HG03108 (cell line): Measurements from ENCODE around the gene DBX1.
"Not testable (repeated sequence)": the region's sequence is repeated elsewhere in the genome, so short reads cannot be mapped to it uniquely, and the experiment has no call there.

Source experiments
- ATAC-seq: cut with Tn5 transposase; IDR thresholded peaks from one replicate; pipeline ENCODE4 v1.9.1; 2021; ENCODE audit warnings: moderate library complexity; ENCODE audit not compliant: unreplicated experiment

The DBX1 gene, protein sequence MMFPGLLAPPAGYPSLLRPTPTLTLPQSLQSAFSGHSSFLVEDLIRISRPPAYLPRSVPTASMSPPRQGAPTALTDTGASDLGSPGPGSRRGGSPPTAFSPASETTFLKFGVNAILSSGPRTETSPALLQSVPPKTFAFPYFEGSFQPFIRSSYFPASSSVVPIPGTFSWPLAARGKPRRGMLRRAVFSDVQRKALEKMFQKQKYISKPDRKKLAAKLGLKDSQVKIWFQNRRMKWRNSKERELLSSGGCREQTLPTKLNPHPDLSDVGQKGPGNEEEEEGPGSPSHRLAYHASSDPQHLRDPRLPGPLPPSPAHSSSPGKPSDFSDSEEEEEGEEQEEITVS

DNA sequence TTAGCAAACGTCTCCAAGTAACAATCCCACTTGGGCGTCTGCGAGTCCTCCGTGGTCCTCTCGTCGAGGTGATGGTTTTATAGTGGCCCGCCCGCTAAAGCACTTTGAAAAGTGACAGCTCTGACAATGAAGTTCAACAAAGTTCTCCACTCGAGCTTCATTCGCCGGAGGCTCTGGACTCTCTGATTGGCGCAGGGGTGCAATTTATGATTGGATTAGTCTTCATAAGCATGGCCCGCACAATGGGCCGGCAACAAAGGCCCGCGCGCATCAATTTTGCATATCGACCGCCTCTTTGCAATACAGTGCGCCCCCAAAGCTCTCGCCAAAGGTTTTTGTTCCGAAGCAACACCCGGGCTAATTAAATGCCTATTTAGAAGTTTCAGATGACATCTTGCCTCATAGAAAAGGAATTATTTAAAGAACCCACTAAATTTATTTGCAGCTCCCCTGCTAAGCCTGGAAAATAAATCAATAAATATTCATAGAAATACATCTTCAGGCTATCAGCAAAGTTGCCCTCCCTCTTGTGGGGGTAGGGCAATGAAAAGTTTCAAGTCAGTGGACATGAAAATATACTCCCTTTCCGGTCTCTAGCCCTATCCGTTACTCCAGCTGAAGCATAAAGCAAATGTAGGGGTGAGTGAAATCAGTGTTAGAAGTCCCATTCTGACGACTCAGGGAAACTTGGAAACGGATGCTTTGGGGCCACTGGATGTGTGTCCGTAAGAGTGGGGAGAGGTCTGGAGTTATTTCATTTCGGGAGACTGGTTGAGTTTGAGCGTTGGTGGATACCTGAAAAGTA is at the start of gene DBX1:
Gene DBX1, minus strand, starts transcription at position 51 of the 805 bp plus-strand sequence. CDS start 151 bp downstream, outside the sequence.
- no peak for ATAC-seq

DNA sequence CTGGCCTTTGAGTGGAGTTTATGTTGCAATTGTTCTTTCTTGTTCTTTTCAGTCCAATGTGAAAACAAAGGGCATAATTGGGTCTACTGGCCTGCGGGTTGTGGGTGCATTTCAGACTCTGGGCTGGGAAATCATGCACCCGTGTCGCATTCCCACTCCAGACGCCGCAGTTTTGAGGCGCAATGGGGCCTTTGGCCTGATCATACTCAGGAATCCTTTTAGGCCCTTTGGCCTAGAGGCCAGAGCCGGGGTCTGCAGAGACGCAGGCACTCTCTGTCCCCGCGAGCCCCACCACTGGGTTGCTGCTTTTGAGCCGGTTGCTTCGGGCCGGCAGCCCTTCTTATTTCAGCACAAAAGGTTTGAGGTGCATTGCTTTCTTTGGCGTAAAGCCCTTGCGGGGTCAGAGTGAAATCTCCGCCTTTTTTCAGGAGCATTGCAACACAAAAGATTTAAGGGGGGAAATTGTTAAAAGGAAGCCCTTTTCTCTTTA is 48.4 kb upstream of the DBX1 start:
- ATAC-seq, result no peak

DNA sequence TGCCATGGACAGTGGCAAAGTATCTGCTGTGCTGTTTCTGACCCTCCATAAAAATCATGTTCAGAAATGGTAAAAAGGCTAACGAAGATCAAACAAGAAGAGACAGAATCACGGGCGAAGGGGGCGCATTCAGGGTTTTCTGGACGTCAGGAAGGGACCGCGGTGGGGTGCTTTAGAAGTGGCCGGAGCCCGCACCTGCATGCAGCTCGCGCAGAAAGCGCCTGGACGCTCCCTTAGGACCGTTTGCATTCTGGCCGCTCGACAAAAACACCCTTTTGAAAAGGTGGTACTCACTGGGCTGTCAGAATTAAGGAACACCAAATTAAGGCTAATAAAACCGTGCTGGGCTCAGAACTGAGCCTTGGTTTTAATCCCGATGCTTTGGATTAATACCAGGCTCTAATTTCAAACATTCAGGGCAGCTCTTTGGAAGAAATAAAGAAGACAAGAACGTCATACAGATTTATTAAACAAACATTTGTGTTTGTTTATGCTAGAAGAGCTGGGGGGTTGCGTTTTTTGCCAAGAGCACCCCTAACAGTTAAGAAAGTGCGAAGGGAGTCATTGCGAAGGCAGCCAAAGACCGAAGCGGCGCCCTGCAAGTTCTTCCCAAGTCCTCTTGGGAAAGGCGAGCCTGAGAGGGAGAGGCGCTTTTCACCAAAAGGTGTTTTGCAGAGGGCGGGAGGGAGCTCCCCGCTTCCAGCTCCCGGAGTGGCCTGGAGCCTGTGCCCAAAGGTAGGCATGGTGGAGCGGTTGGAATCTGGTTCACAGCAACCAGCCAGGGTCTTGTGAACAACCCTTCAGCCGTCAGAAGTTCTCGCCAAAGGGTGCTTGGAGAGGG is 47.7 kb upstream of the DBX1 start:
- no peak for ATAC-seq

DNA sequence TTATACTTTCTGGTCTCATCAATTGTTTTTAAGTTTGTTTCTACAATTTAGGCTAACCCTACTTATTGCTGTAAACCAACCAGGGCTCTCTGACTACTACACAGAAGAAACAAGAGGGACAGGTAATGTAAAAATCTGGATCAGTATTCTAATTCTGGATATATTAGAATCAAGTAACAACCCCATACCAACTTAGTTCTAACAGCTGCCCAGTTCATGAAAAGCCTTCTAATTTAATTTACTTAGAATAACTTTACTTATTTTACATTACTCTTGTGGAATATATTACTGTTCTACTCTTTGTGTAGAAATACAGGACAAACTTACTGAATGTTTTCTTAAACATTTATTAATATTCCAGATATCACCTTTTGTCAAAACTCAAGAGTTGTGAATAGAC is 45.5 kb upstream of the DBX1 start:
- ATAC-seq, result no peak

DNA sequence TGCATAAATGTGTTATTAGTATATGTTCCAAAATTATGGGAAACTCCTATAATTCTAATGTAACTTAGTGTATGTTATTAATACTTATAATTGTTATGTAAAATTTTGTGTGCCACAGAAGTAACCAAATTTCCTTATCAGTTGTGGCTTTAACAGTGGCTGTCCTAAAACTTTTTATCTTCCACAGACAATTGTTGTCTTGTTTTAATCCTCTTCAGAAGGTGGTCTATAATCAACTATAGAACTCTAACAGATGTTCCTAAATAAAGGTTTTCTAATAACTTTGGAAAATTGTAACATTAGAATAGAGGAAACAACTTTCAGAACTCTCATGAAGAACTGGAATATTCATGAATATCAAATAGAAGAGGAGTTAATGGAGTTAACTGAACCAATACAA is 44.4 kb upstream of the DBX1 start:
- ATAC-seq, result no peak

DNA sequence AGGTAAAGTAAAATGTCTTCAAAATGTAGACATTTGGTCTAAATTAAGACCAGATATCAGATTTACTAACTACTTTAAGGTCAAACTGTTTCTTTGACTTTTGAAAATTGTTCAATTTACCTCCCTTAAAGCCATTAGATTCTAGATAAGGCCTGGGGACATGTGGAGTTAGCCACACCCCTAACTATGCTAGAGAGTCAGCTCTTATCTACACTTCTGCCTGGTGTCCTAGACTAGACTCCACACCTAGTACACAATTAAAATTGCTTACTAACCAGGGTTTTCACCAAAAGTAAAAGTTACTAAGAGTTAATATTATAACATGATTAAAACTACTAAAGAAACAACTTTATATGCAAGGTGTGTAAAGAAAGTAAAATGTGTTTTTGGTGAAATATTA is 43.6 kb upstream of the DBX1 start:
- no peak for ATAC-seq

DNA sequence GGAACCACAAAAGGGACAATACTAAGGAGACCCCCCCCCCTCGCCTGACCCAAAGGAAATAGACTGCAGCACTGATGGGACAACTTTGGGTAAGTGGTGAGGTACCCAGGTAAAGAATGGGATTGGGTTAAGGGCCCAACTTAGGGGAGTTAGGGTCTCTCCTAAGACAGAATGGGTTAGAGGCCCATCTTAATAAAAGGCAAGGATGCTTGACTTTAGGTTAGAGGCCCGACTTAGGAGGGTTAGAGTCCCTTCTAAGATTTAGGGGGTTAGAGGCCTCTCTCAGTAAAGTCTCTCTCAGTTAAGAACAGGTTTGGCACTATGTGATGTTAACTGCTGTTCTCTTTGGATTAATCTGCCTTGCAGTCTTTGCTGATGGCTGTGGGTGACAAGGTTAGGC is 41.0 kb upstream of the DBX1 start:
- ATAC-seq, result no peak

DNA sequence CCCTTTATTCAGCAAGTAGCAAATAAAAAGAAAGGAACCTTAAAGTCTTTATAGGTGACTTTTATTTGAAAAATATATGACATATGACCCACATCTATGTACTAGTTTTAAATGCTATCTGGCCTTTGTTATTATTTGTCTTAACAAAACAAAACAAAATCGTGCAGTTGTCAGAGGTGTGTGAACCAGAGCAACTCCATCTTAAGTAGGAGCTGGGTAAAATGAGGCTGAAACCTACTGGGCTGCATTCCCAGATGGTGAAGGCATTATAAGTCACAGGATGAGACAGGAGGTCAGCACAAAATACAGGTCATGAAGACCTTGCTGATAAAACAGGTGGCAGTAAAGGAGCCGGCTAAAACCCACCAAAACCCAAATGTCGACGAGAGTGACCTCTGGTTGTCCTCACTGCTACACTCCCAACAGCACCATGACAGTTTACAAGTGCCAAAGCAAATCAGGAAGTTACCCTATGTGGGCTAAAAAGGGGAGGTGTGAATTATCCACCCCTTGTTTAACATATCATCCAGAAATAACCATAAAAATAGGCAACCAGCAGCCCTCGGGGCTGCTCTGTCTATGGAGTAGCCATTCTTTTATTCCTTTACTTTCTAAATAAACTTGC is 40.2 kb upstream of the DBX1 start:
- ATAC-seq, result not testable (repeated sequence)

DNA sequence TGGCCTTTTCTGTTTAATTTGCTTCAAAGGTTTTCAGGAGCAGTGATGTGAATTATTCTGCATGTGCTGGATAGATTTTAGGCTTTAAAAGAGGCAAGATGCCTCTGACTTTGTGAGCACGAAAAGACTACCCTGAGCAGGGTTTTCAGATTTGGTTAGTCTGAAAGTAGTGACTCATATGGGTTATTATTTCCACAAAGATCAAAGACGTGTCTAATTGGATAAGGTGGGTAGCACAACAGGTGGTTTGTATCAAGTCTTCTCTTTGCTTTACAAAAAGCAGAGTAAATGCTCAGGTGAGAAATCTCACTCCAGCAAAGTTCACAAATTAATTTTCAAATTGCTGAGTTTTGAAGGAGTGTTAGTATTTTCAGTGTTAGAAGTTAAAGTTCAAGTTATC is 37.6 kb upstream of the DBX1 start:
- peak; percentile 69 for ATAC-seq

DNA sequence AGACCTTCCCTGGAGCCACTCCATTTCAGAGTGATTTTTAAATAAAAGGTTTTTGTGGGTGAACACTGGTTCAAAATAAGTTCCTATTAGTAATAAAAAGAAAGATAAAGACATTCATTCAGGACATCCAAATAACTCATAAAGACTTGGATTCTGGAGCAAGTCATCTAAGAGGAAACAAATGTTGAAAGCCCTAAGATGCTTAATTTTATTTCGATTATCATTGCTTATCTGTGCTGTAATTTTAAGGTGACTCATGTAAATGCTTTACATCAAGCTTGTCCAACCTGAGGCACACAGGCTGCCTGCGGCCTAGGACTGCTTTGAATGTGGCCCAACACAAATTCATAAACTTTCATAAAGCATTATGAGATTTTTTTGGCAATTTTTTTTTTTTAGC is 34.2 kb upstream of the DBX1 start:
- ATAC-seq, result no peak

DNA sequence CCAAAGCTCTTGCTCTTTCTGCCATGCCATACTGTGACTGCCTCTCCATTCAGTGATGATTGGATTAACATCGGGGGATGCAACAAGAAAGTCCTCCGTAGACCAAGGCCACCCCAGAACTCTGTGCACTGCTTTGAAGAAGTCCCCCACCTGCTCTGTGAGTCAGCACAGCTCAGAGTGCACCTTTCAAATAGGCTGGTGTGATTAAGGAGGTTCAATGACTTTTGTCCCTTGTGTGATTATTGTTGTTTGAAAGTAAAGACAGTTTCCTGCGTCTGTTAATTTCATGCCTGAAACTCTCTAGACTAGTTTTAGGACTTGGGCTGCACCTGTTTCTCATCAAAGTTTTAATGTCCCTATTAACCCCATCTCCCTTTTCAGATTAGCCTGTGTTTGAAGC is 33.0 kb upstream of the DBX1 start:
- no peak for ATAC-seq

DNA sequence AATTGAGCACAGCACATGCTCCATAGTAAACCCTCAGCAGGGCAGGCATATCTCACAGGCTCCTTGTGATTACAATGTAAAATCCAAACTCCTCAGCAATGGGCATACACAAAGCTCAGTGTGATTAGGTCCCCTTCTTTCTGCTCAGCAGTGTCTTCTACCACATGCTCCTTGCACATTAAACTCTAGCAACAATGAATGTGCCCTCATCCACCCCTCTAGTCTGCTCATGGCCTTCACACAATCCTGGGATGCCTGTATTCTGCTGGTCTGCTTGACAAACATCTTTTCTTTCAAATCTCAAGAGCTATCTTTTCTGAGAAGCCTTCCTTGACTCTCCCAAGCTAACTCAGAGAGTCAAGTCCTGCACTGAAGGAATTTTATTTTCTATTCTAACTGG is 32.4 kb upstream of the DBX1 start:
- ATAC-seq, result no peak

DNA sequence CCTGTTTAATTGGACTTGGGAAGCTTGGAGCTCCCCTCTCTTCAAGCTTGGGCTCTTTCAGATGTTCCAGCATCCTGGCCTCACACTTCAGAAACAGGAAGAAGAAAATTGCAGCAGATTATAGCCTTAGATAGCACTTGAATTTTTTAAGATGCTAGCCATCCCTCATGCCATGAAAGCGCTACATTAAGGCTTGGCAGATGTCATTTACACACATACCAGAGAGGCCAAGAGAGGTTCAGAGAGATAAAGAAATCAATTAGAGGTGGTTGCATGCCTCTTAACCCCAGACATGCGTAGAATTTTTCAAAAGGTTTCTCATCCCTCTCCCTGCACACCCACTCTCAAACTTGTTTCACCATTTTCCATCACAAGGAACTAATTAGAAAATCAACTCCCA is 31.9 kb upstream of the DBX1 start:
- ATAC-seq, result no peak

DNA sequence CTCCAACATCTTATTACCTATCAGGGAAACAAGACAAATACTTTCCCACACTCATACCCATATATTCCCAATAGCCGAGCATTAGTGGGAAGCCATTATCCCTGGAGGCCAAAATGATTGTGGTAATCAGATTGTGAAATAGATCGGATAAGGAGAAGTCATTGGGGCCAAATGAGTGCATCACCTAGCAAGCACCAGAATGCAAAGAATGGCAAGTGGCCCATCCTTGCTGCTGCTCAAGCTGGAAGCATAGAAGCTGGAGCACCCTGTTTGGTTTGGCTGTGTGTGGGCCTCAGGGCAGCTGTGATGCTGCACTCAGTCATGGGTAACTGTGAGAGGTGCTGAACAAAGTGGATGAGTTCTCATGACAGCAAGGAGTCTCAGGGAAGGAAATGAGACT is 18.7 kb upstream of the DBX1 start:
- ATAC-seq, result no peak

DNA sequence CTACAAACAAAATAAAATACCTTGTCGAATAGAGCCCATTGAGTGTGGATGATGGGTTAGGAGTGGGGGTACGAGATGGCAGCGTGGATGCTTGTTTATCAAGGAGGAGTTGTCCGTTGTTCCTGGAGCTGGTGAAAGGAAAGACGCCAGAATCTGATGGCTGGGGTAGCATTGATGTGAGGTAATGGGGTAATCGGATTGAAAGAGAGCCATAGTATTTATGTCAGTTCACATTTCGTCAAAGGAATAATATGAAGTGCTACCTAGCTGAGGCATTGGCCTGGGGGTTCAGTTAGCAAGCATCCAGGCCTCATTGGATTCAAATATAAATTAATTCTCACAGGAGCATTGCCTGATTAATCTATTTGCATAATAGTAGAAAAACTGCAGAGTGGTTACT is 16.9 kb upstream of the DBX1 start:
- ATAC-seq, result no peak

DNA sequence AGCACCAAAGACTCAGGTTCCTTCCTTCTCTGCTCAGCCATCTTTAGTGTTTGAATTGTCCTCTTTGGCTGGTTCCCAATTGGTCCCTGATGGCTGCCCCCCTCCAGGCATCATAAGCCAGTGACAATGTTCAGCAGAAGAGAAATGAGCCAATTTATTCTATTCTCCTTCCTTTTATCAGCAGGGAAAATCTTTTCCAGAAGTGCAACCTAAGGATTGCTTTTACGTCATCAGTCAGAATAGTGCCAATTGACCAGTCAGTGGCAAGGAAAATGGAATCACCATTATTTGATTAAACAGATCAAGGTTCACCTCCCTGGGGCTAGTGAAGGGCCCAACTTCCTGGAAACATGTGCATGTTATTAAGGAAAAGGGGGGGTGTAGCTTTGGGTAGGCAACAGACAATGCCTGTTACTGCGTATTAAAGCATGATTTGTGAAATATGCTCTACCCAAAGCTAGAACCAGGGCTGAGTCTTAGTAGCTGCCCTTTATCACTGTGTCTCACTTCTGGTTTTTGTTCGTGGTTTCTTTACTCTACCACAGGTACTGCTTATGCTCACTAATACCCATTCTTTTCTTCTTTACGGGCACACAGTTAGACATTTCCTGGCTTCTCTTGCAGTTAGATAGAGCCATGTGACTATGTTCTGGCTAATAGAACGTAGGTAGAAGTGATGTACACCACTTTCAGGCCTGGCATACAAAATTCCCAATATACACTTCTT is 12.6 kb upstream of the DBX1 start:
- ATAC-seq, result no peak

DNA sequence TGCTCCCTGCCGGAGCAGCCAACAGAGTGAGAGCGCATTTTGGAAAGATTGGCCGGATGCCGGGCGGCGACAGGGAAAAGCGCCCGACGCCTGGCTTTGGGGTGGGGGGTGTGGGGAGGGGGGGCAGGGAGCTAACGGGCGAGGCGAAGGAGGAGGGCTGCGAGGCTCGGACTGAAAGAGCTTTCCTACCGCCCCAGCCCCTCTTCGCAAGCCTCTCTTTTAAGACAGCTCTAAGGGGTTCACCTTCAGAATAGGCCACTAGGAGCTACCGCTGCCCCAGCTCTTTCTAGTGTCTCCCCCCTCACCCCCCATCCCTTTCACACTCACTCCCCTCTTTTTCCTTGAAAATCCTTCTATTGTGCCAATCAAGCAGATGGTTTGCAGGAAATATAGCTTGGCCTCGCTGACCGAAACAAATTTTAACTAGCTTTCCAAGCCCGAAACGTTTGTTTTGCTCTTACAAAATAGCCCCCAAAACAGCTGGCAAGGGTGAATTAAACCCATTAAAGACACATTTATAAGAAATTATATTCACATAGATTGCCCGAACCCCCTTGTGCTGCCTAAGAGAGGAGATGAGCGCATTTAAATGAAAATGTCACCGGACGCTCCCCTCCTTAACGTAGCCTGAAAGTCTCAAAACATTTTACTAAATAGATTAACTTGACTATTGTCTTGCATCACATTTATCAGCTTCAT is 3.7 kb upstream of the DBX1 start:
- ATAC-seq, result no peak

DNA sequence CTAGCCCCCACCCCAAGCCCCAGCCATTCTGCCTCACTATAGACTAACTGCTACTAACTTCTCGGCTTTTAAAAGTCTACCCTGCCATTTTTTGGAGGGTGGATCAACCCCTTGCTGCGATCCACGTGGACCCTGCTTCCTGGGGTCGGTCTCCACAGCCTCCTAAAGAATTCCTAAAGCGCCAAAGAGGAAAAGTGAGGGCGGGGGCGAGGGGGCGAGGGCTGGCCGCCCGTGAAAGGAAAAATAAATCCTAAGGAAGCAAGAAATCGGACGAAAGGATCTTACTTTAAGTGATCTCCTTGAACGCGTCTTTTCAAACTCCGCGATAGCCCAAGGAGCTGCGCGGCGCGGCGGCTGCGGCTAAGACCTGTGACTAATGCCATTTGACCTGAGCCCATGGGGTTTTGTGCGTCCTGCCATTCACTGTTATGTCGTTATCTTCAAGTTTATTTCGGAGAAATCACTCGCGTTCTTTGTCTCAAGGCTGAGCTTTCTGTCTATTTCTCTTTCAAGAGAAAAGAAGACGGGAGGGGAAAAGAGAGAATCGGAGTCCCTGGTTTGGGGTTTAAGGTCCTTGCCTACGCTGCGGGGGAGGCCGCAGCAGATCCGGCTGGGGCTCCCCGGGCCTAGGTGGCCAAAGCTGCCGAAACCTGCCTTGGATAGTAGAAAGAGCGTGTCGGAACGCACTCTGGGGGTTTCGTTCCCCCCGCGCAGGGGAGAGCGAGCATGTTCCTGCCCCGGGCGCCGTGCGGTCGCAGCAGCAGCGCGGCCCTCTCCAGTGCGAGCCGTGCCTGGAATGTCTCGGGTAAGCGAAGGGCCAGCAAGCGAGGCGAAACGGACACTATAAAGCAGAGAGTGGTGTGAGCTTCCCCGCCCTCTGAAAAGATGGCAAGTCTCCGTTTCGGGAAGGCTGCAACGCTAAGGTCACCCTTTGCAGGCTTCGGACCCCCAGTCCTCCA is 2.8 kb upstream of the DBX1 start:
- ATAC-seq, result no peak
